ENCODE data around the gene GDAP2. TPM values are rescaled to one million over a fixed set of nuclear protein-coding genes. Genes with fewer than 3 reads are reported as not detected.

GDAP2 gene
- total RNA-seq, 2 donors from 2014 or later: 15.8 to 20.8 TPM

DNA sequence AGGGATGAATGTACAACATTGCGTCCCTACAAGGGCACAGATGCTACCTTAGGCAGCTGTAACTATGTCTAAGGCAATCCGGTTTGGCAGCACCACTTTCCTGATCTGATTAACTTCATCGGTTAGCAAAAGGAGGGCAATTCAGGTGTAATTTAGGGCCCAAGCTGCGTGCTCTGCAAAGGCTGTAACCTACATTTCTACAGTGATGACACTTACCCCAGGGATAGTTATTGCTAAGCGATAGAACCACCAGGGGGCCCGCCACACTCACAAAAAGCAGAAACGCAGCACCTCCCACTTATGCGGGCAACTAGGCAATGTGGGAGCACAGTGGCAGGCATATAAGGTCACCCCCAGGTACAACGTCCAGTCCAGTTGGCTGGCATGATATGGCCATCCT, 113.5 kb downstream of the GDAP2 start:
- H3K27me3 ChIP-seq: no peaks in the 10 kb centered on the region
- 76 to 84% methylated on average over 7 to 9 of the region's 9 CpGs for WGBS, 2 donors
- TF ChIP-seq POLR2A (IDR thresholded peaks at IDR 0.05): no peak
- TF ChIP-seq, protein P1, sequence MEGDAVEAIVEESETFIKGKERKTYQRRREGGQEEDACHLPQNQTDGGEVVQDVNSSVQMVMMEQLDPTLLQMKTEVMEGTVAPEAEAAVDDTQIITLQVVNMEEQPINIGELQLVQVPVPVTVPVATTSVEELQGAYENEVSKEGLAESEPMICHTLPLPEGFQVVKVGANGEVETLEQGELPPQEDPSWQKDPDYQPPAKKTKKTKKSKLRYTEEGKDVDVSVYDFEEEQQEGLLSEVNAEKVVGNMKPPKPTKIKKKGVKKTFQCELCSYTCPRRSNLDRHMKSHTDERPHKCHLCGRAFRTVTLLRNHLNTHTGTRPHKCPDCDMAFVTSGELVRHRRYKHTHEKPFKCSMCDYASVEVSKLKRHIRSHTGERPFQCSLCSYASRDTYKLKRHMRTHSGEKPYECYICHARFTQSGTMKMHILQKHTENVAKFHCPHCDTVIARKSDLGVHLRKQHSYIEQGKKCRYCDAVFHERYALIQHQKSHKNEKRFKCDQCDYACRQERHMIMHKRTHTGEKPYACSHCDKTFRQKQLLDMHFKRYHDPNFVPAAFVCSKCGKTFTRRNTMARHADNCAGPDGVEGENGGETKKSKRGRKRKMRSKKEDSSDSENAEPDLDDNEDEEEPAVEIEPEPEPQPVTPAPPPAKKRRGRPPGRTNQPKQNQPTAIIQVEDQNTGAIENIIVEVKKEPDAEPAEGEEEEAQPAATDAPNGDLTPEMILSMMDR (IDR thresholded peaks at IDR 0.05): peak in 3 of 7 experiments; percentile 19 to 25 (median 22)
- H3K4me3 ChIP-seq: no peak overlapping the region
- H3K27ac ChIP-seq: no peak overlapping the region
- no peaks in the 10 kb centered on the region for H3K9me3 ChIP-seq
- peak in 2 of 4 donors; percentile 41 to 45 for DNase-seq
- ATAC-seq: no peak
- intact Hi-C loops (cut with DNase I): no loop called here
- H3K36me3 ChIP-seq (replicated peaks in 1 of 2; ENCODE audit: insufficient read depth in 1 of 2, low read depth in 2 of 2): no peaks in the 10 kb centered on the region
- peaks cover 19% of the 10 kb centered on the region for H3K4me1 ChIP-seq

DNA sequence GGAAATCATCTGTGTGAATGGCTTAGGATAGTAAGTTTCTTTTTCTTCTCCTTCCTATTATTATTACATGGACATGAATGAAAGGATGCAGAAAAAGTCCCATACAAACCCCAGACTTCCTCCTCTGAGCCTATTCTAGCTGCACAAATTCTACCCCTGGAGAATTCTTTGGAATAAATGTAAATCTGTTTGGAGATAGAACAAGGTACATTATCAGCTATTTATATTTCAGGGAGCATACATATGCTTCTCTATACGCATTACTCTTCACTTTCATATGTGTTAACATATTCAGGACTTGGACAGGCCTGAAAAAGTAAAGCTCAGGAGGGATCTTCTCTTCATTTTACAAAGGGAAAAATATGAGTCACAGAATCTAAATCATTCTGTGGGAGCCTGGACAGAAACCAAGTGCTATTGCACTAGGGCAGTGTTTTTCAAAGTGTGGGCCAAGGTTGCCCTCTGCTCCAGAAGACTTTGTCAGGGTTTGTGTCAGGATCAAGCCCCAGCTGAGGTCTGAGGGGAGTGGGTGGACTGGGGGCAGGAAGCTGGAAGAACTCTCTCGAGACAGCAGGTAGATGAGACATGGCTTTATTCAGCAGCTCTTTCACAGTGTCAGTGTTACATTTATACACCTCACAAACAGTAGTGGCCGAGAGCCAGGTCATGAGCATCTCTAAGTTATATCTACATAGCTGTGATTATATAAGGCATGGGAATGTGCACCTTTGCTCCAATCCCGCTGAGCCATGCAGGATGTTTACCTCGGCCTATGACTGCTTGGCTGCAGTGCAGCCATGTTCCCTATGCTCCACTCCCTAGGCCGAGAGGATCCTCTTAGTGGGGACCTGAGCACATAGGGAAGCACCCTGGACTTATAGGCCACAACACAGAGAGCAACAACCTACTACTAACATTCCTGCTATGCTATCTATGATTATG, 114.3 kb downstream of the GDAP2 start:
- no peak for ATAC-seq
- no peaks in the 10 kb centered on the region for H3K36me3 ChIP-seq (replicated peaks in 1 of 2; ENCODE audit: insufficient read depth in 1 of 2, low read depth in 2 of 2)
- no peaks in the 10 kb centered on the region for H3K9me3 ChIP-seq
- DNase-seq: peak in 1 of 4 donors; percentile 25
- WGBS, 2 donors: 69 to 73% methylated on average over 4 to 6 of the region's 6 CpGs
- no peak overlapping the region for H3K27ac ChIP-seq
- intact Hi-C loops (cut with DNase I): no loop called here
- no peaks in the 10 kb centered on the region for H3K27me3 ChIP-seq
- TF ChIP-seq, protein P1 (IDR thresholded peaks at IDR 0.05): no peak
- no peak for TF ChIP-seq POLR2A (IDR thresholded peaks at IDR 0.05)
- peaks cover 11% of the 10 kb centered on the region for H3K4me1 ChIP-seq
- H3K4me3 ChIP-seq: no peak overlapping the region

Other genes with a start within 250 kb of the GDAP2 start
- 1 to 10 TPM; 5.3 to 8.8 TPM for gene WDR3, start 118 bp upstream of the GDAP2 start, total RNA-seq

All from body of pancreas (tissue), 4 donors.